ENCODE data around the gene RPL36.
A peak's percentile ranks its signal among the peaks of the same experiment; 100 is the strongest.

Gene RPL36

DNA sequence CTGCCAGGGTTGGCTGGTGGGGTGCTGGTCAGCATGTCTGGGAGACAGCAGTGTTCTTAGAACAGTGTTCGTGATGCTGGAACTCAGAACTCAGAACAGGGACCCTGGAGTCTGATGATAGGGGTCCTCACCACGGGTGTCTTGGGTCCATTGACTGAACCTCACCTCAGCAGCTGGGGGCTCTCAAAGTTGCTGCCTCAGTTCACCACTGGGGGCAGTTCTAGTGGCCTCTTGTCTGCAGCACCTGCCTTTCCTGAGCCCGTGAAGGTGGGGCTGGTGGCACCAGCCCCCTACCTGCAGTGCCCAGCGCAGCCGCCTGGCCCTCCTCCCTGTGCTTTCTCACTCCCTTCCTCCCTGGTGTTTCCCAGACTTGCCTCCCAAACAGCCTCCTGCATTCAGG, 38.7 kb upstream of the RPL36 start:
- no peak overlapping the region for H3K9ac ChIP-seq (ENCODE audit: insufficient read length)
- DNase-seq (ENCODE audit: low read depth, low spot score) = no peak
- H3K4me3 ChIP-seq = no peak overlapping the region
- TF ChIP-seq EZH2 (IDR thresholded peaks at IDR 0.05) (no peak), FOXP2 (optimal IDR thresholded peaks at IDR 0.05; ENCODE audit: control extremely low read depth, extremely low read length, insufficient read depth) (no peak), POLR2AphosphoS5 (IDR thresholded peaks at IDR 0.05; ENCODE audit: borderline replicate concordance, low read depth, low read length) (no peak)
- H3K9me3 ChIP-seq (ENCODE audit: low read depth, low read length) = no peaks in the 10 kb centered on the region
- no peak overlapping the region for H3K27ac ChIP-seq
- peaks cover 90% of the 10 kb centered on the region for H3K36me3 ChIP-seq (ENCODE audit: insufficient read depth, low read length)

DNA sequence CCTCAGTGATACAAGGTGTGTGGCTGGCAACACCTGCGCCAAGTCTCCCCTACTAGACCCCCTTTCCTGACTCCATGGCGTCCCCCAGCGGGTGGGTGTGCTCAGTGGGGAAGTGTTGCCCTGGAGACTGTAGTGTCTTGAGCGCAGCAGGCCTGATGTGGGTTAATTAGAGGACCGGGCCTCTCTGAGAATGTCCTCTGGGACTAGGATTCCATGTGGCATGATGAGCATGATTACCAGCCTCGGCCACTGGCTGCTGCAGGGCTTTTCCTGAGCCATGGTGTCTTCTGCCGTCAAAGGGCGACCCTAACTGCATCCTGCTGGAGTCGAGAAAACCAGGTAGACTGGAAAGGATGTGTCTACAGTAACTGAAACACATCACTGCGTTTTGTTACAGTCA, 37.8 kb upstream of the RPL36 start:
- TF ChIP-seq POLR2AphosphoS5 (IDR thresholded peaks at IDR 0.05; ENCODE audit: borderline replicate concordance, low read depth, low read length) (no peak), FOXP2 (optimal IDR thresholded peaks at IDR 0.05; ENCODE audit: control extremely low read depth, extremely low read length, insufficient read depth) (no peak), EZH2 (IDR thresholded peaks at IDR 0.05) (no peak)
- Histone ChIP-seq H3K36me3 (ENCODE audit: insufficient read depth, low read length) (peaks cover 88% of the 10 kb centered on the region), H3K9me3 (ENCODE audit: low read depth, low read length) (no peaks in the 10 kb centered on the region), H3K9ac (ENCODE audit: insufficient read length) (no peak overlapping the region), H3K27ac (no peak overlapping the region), H3K4me3 (no peak overlapping the region)
- no peak for DNase-seq (ENCODE audit: low read depth, low spot score)

DNA sequence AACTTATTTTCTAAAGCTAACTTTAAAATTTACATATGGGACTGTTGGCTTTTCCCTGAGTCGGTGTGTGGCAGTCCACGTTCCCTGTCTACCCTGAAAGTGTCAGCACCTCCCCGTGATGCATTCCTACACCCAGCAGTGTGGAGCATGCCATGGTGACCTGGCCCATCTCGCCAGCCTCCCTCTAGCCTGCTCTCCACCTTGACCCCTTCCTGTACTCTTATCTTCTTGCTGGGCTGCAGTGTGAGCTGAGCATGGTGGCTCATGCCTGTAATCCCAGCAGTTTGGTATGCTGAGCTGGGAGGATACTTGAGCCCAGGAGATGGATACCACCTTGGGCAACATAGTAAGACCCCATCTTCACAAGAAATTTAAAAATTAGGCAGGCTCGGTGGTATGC, 35.2 kb upstream of the RPL36 start:
- H3K4me3 ChIP-seq = no peak overlapping the region
- no peaks in the 10 kb centered on the region for H3K9me3 ChIP-seq (ENCODE audit: low read depth, low read length)
- no peak overlapping the region for H3K27ac ChIP-seq
- TF ChIP-seq FOXP2 (optimal IDR thresholded peaks at IDR 0.05; ENCODE audit: control extremely low read depth, extremely low read length, insufficient read depth) (no peak), POLR2AphosphoS5 (IDR thresholded peaks at IDR 0.05; ENCODE audit: borderline replicate concordance, low read depth, low read length) (no peak), EZH2 (IDR thresholded peaks at IDR 0.05) (no peak)
- H3K36me3 ChIP-seq (ENCODE audit: insufficient read depth, low read length) = peaks cover 87% of the 10 kb centered on the region
- no peak overlapping the region for H3K9ac ChIP-seq (ENCODE audit: insufficient read length)
- no peak for DNase-seq (ENCODE audit: low read depth, low spot score)

DNA sequence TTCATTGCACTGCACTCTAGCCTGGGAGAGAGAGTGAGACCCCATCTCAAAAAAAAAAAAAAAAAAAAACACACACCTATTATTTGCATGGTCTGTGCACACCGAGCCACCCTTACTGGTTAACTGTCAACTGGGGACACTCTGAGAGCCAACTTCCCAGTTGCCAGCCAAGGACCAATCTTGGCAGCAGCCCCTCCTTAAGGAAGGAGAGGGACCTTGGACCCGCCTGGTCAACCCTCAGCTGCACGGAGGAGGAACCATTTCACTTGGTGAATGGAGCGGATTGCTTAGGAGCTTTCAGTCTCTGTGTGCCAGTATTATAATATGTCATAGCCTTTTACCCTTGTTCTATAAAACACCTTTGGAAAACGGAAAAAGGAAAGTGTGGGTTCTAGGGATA, 34.7 kb upstream of the RPL36 start:
- Histone ChIP-seq H3K27ac (no peak overlapping the region; the same call in 1 of the 2 replicates), H3K9me3 (ENCODE audit: low read depth, low read length) (no peaks in the 10 kb centered on the region), H3K4me3 (no peak overlapping the region), H3K9ac (ENCODE audit: insufficient read length) (no peak overlapping the region), H3K36me3 (ENCODE audit: insufficient read depth, low read length) (peaks cover 87% of the 10 kb centered on the region)
- no peak for TF ChIP-seq FOXP2 (optimal IDR thresholded peaks at IDR 0.05; ENCODE audit: control extremely low read depth, extremely low read length, insufficient read depth)
- TF ChIP-seq EZH2 (IDR thresholded peaks at IDR 0.05) = no peak
- no peak for TF ChIP-seq POLR2AphosphoS5 (IDR thresholded peaks at IDR 0.05; ENCODE audit: borderline replicate concordance, low read depth, low read length)
- DNase-seq (ENCODE audit: low read depth, low spot score) = no peak

DNA sequence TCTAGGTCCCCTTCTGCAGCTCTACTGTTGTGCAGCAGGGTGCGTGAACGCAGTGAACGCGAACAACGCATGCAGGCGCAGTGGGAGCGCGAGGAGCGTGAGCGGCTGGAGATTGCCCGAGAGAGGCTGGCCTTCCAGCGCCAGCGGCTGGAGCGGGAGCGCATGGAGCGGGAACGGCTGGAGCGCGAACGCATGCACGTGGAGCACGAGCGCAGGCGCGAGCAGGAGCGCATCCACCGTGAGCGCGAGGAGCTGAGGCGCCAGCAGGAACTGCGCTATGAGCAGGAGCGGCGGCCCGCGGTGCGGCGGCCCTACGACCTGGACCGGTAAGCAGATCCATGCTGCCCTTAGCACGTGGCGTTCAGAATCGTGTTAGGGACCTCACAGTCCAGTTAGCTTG, 28.6 kb upstream of the RPL36 start:
- TF ChIP-seq EZH2 (IDR thresholded peaks at IDR 0.05) (no peak), POLR2AphosphoS5 (IDR thresholded peaks at IDR 0.05; ENCODE audit: borderline replicate concordance, low read depth, low read length) (no peak), FOXP2 (optimal IDR thresholded peaks at IDR 0.05; ENCODE audit: control extremely low read depth, extremely low read length, insufficient read depth) (no peak)
- H3K9ac ChIP-seq (ENCODE audit: insufficient read length) = no peak overlapping the region
- no peaks in the 10 kb centered on the region for H3K9me3 ChIP-seq (ENCODE audit: low read depth, low read length)
- no peak overlapping the region for H3K4me3 ChIP-seq
- no peak for DNase-seq (ENCODE audit: low read depth, low spot score)
- H3K36me3 ChIP-seq (ENCODE audit: insufficient read depth, low read length) = peaks cover 86% of the 10 kb centered on the region
- H3K27ac ChIP-seq = no peak overlapping the region

DNA sequence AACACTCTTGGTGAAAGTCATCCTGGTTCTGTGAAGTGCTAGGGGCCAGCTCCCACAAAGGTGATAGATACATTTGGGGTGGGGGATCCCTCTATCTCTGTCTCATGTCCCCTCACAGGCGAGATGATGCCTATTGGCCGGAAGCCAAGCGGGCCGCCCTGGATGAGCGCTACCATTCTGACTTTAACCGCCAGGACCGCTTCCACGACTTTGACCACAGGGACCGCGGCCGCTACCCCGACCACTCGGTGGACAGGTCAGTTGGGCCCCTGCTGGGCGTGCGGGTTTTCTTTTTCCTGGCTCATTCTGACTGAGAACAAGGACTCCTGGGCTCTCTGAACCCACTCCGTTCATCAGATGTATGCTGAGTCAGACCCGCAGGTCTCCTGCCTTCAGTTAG, 26.2 kb upstream of the RPL36 start:
- no peak for DNase-seq (ENCODE audit: low read depth, low spot score)
- TF ChIP-seq EZH2 (IDR thresholded peaks at IDR 0.05) = no peak
- TF ChIP-seq POLR2AphosphoS5 (IDR thresholded peaks at IDR 0.05; ENCODE audit: borderline replicate concordance, low read depth, low read length) = no peak
- no peak for TF ChIP-seq FOXP2 (optimal IDR thresholded peaks at IDR 0.05; ENCODE audit: control extremely low read depth, extremely low read length, insufficient read depth)
- no peak overlapping the region for H3K4me3 ChIP-seq
- peak overlapping the region; percentile 49; the same call in 1 of the 2 replicates for H3K27ac ChIP-seq
- H3K9me3 ChIP-seq (ENCODE audit: low read depth, low read length) = no peaks in the 10 kb centered on the region
- no peak overlapping the region for H3K9ac ChIP-seq (ENCODE audit: insufficient read length)
- peaks cover 89% of the 10 kb centered on the region for H3K36me3 ChIP-seq (ENCODE audit: insufficient read depth, low read length)

DNA sequence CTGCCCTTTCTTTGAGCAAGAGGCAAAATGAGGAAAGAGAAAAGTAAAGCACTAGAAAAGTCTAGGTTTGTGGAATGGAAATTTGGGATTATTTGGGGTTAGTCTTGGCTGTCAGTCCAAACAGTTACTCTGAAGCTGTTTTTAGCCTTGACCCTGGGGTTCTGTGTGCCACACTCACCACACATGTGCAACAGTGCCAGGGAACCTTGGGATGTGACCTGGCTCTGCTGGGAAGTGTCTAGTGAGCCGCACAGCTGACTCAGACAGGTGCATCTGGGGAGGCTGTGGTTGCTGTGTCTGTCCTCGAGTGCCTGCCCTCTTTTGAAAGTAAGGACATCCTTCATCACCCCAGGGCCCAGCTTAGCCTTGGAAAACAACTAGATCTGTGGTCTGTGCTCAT, 25.6 kb upstream of the RPL36 start:
- Histone ChIP-seq H3K27ac (peak overlapping the region; percentile 49; the same call in 1 of the 2 replicates), H3K9me3 (ENCODE audit: low read depth, low read length) (no peaks in the 10 kb centered on the region), H3K9ac (ENCODE audit: insufficient read length) (no peak overlapping the region), H3K36me3 (ENCODE audit: insufficient read depth, low read length) (peaks cover 94% of the 10 kb centered on the region), H3K4me3 (no peak overlapping the region)
- DNase-seq (ENCODE audit: low read depth, low spot score) = no peak
- TF ChIP-seq EZH2 (IDR thresholded peaks at IDR 0.05) (no peak), POLR2AphosphoS5 (IDR thresholded peaks at IDR 0.05; ENCODE audit: borderline replicate concordance, low read depth, low read length) (no peak), FOXP2 (optimal IDR thresholded peaks at IDR 0.05; ENCODE audit: control extremely low read depth, extremely low read length, insufficient read depth) (no peak)

DNA sequence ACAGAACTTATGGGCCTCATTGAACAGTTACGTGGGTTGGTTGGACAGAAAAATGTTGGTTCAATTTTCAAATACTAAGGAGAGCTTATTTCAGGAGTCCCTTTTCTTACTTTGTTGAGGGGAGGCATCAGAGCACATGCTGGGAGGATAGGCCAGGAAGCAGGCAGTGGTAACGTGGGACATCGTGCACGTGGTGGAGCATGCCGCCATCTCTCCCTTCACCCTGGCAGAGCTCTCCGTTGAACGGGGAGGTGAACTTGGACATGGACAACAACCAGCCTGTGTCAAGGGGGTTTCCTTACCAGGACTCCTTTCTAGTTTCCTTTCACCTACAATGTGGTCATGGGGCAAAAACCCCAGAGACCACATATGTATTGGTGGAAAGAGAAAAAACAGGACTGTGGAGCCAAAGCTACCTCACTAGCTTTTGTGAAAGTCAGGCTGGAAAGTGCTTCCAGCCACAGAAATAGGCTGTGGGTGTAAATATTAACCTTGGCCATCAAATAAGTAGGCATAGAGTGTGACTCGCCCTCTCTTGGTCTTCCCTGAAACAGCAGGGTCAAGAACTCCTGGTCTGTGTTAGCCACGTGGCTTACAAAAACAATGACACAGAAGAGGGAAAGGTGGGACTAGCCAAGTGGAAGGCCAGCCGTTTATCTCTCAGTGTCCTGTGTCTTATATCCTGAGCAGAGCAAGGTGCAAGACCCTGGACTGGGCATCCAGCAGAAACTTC, 24.1 kb upstream of the RPL36 start:
- TF ChIP-seq POLR2AphosphoS5 (IDR thresholded peaks at IDR 0.05; ENCODE audit: borderline replicate concordance, low read depth, low read length) = no peak
- TF ChIP-seq EZH2 (IDR thresholded peaks at IDR 0.05) = no peak
- TF ChIP-seq FOXP2 (optimal IDR thresholded peaks at IDR 0.05; ENCODE audit: control extremely low read depth, extremely low read length, insufficient read depth) = no peak
- Histone ChIP-seq H3K36me3 (ENCODE audit: insufficient read depth, low read length) (peaks cover 85% of the 10 kb centered on the region), H3K27ac (peak overlapping the region; percentile 36; the same call in 1 of the 2 replicates), H3K9me3 (ENCODE audit: low read depth, low read length) (no peaks in the 10 kb centered on the region), H3K9ac (ENCODE audit: insufficient read length) (no peak overlapping the region), H3K4me3 (no peak overlapping the region)
- DNase-seq (ENCODE audit: low read depth, low spot score) = no peak

Data from SK-N-MC (cell line).